GM18508 (cell line): ENCODE results near the gene ADSS1.

Experiments used
- ATAC-seq: cut with Tn5 transposase; IDR thresholded peaks from one replicate; pipeline ENCODE4 v1.9.1; 2021; ENCODE audit warnings: moderate number of reproducible peaks; ENCODE audit not compliant: insufficient read depth, unreplicated experiment

ADSS1 gene

GRCh38 chr14:104776481-104776880, 52.5 kb downstream of the ADSS1 start:
- ATAC-seq = no peak

GRCh38 chr14:104776961-104777807, 53.2 kb downstream of the ADSS1 start:
- no peak for ATAC-seq

DNA sequence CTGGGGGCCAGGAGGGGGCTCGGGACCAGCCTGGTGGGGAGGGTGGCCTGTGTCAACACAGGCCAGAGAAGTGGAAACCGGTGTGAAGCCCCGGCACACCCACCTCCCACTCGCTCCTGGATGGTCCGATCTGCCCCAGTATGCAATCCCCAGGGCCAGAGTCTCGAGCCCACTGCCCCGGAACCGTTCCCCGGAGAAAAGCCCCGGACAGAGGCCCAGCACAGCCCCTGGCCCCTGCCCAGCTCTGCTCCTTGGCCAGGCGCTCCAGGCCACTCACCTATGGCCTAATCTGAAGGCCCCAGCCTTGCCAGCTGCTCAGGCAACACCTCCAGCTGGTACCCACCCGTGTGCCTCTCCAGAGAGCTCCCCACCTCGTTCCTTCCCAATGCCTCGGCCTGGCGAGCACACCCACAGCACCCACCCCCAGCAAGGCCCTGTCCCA, 53.8 kb downstream of the ADSS1 start:
- no peak for ATAC-seq

GRCh38 chr14:104778694-104779331, 54.8 kb downstream of the ADSS1 start:
- no peak for ATAC-seq

DNA sequence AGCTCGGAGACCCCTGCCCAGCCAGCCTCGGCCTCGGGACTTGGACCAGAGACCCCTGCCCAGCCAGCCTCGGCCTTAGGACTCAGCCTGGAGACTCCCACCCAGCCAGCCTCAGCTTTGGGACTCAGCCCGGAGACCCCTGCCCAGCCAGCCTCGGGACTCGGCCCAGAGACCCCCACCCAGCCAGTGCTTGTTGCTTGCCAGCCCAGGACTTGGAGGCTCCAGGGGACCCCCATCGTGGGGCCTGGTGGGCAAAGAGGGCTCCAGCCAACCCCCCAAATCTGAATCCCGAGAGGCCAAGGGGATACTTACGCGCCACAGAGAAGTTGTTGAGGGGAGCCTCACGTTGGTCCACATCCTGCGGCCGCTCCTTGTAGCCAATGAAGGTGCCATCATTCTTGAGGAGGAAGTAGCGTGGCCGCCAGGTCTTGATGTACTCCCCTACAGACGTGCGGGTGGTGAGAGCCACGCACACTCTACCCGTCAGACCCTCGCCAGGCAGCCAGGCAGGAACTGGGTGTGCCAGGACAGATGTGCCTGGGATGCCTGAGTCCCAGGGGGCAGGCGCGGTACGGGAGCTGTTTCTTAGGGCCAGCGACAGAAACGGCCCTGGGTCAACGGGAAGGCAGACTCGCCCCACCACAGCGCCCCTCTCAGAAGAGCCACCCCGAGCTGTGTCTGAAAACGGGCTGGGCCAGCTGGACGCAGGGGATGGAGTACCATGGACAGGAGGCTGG, 55.9 kb downstream of the ADSS1 start:
- ATAC-seq = no peak

- no peak for ATAC-seq
Observed at GRCh38 chr14:104780513-104781030, 56.5 kb downstream of the ADSS1 start.

GRCh38 chr14:104781271-104782077, 57.4 kb downstream of the ADSS1 start:
- no peak for ATAC-seq

DNA sequence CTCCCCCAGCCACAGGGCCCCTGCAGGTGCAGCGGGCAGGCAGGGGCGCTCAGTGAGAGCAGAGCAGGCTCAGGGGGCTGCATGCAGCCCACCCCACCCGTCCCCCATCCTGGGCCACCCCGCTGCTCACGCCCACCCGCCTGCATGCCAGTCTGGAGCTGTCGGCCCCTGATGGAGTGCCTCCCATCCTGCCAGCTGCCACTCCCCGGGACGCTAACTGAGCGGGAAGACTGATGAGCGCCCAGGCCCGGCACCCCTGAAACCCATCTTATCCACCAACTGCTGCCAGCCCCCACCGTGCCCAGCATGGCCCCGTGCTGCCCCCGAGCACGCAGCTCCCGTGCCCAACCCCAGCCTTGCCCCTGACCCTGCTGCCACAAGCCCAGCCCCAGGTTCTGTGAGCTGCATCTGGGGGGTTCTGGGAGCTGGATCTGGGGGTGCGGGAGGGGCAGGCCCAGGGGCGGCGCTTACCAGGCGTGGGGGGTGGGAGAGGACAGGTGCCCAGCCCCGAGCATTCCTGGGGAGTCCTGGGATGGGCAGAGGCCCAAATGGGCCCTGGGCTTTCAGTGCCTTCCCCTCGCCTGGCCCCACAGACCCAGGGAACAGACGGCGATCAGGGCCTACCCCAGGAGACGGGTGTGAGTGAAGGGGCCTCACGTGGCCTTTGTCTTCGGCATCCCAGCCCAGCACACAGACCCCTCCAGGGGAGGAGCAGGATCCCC, 58.2 kb downstream of the ADSS1 start:
- no peak for ATAC-seq

DNA sequence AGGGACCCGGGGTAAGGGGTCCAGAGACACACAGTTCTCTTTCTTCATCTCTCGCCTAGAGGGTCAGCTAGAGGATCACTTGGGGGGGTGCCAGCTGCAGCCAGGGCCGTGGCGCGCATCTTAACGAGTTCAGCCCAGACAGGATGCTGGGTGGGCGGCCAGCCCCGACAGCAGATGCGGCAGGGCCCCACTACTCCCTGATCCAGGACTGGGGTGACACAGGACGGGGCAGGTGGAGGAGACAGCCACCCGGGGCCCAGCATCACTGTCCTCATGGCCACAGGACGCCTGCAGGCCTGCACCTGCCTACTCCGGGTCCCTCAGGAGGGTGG, 58.7 kb downstream of the ADSS1 start:
- ATAC-seq = no peak

GRCh38 chr14:104783484-104784217, 59.6 kb downstream of the ADSS1 start:
- ATAC-seq = no peak

DNA sequence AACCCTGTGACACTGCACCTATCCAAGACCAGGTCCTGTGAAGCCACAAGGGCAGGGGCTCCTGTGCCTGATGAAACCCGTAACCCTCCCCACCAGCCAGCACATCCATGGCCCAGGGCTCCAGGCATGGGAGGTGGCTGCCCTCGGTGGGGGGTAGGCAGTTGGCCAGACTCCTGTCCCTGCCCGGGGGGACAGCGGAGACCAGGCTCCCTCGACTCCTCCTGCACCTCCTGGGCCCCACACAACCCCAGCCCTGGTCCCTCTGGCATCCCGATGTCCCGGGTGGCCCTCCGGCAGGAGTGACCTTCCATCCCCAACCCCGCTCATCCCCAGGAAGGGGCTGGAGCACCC, 60.2 kb downstream of the ADSS1 start:
- no peak for ATAC-seq

DNA sequence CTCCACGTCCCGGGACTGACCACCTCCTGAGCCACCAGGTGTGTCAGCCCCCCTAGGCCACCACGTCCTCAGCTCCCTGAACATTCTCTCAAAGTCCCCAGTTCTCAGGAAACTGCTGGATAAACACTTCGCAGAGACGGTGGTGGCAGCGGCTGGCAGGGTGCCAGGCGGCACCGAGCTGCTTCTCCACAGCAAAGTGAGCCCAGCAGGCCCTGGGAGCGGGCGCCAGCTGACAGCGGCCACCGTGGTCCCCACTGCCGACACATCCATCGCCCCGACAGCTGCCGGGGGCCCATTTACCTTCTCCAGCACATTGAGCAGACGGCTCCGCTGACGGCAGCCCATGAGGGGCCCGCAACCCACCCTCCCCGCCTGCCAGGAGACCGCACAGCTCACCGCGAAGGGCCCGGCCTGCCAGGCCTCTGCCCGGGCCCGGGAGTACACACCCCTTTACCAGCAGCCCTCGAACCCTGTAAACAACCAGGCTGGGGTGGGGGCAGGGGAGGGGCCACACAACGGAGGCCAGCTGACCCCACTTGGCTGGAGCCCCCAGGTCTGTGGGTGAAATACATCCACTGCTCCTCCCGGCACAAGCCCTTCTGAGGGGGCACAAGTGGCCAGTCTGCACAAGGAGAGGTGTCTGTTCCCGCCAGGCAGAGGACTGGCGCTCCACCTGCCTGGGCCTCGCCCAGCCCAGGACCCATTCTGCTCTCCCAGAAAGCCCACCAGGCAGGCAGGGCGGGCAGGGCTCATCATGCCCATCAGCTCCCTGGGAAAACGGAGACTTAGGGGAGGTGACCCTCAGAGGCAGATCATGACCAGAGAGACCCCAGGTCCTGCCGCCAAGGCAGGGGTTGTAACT, 61.0 kb downstream of the ADSS1 start:
- no peak for ATAC-seq

- ATAC-seq = no peak
Observed at GRCh38 chr14:104785708-104786080, 61.7 kb downstream of the ADSS1 start.

DNA sequence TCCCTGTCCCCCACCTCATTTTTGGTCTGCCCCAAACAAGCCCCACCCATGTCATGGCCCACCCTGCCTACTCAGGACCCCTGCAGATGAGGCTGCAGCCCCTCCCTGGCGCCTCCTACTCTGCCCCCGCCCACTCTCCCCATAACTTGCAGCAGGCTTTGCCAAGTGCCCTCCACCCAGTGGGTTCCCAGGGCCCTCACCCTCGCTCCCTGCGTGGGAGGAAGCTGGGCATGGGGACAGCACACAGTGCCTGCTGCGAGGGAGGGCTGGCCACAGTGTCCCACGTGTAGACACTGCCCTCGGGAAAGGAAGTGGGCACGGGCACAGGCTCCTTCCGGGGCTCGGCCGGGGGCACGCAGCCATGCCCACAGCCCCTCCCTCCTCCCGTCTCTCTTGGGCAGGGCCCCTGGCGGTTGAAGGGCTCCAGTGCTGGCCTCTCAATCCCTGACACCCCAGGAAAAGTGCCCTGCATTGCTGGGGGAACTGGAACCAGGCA, 62.1 kb downstream of the ADSS1 start:
- ATAC-seq = no peak

DNA sequence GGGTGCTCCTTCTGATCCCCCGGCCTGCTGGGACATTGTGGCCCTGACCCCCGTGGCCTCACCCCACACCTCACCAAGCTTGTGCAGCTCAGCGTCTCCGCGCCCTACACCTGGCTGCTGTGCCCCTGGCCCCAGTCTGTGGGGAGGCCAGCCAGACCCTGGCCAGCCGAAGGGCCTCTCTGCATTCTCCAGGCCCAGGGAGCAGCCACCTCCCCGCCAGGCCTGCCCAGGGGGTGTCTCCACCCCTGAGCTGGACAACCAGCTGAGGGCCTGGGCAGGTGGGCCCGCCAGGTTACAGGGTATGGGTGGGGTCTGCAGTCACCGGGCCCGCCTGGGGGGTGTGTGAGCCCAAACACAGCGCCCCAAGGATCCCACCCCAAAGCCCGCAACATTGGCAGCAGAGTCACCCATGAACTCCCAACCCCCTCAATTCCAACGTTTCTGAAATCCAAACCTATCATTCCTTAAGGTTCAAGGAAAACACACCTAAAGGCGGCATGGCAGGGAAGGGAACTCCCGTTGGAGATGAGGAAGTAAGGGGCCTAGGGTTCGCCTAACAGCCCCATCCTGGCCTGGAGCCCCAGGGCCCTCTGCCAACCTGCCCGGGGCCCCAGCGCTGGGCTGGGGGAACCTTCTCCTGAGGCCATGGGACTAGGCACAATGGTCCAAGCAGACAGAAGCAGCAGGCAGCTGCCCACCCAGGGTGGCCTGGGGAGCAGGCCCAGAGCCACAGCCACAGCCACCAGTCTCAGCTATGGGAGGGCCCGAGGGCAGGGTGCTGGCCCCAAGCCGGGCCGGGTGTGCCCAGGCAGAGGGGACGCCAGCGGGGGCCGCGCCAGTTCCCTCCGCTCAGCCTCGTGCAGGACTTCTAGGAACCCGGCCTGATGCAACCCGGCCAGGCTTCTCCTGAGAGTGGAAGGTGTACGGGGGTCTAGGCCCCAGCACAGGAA, 63.0 kb downstream of the ADSS1 start:
- no peak for ATAC-seq

- ATAC-seq = no peak
Observed at GRCh38 chr14:104787736-104788135, 63.7 kb downstream of the ADSS1 start.
